OCI-LY3 (cell line): ENCODE results near the gene ETFB.

Experiments used
- EZH2phosphoT487 ChIP-seq: fragments of 200-600 bp; shearing (Covaris generic); IDR thresholded peaks from 2 replicates; pipeline ENCODE4 v1.6.1; 2018; ENCODE audit warnings: antibody characterized with exemption, mixed run types, low read depth
- TF ChIP-seq, protein P1 (sequence below): fragments of 200-600, 300-600 bp; sonication (generic); IDR thresholded peaks from 2 replicates; pipeline ENCODE4 v1.5.1; 2014; ENCODE audit warnings: antibody characterized with exemption, low read length, low read depth

DNA sequence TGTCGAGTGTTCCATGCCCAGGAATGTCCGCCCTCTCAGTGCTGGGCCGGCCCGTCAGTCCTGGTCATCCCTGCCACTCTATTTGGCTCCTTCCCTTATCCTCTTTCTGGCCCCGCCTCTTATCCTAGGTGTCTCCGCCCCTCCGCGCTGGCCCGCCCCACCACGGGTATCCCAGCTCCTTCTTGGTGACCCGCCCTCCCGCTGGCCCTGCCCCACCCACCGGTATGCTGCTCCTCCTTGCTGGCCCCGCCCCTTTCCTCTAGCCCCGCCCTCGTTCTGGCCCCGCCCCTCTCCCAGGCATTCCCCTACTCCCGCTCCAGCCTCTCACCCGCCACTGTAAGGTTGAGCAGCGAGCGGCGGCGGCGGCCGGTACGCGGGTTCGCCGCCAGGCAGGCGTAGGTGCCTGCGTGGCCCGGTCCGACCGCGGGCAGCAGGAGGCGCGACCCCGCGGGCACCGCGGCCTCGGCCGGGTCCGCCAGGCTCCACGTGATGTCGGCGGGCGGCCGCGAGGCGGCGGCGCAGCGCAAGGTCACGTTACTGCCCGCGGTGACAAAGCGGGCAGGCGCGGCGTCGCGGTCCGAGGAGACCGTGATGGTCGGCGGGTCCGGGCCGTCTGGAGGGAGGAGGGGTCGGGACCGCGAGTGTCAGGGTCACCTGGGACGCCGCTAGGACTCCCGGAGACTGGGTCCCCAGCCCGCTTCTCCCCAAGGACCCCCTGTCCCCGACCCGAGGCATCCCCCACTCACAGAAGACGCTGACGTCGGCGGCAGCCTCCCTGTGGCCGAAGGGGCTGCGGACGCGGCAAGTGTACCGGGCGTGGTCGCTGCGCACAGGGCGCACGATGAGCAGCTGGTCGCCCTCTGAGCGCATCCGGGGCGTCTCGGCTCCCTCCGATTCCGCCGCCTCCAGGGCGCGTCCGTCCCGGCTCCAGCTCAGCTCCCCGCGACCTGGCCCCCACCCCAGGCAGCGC is 26.2 kb downstream of the ETFB start:
- TF ChIP-seq, protein P1, sequence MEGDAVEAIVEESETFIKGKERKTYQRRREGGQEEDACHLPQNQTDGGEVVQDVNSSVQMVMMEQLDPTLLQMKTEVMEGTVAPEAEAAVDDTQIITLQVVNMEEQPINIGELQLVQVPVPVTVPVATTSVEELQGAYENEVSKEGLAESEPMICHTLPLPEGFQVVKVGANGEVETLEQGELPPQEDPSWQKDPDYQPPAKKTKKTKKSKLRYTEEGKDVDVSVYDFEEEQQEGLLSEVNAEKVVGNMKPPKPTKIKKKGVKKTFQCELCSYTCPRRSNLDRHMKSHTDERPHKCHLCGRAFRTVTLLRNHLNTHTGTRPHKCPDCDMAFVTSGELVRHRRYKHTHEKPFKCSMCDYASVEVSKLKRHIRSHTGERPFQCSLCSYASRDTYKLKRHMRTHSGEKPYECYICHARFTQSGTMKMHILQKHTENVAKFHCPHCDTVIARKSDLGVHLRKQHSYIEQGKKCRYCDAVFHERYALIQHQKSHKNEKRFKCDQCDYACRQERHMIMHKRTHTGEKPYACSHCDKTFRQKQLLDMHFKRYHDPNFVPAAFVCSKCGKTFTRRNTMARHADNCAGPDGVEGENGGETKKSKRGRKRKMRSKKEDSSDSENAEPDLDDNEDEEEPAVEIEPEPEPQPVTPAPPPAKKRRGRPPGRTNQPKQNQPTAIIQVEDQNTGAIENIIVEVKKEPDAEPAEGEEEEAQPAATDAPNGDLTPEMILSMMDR: 0 out of 2 replicates have a peak, but pooled peaks have one; percentile 8
- TF ChIP-seq EZH2phosphoT487: no peak
